AG09319 (cell line): ENCODE data around the gene SNORC.

Experiments used
- DNase-seq: peaks from one replicate; pipeline ENCODE4 v3.0.0-alpha.2; 2010; ENCODE audit warnings: low read depth; ENCODE audit errors: extremely low read depth
- TF ChIP-seq, protein P1 (sequence below): IDR thresholded peaks from 2 replicates; pipeline ENCODE4 v1.5.1; 2011; ENCODE audit warnings: low read depth, mild to moderate bottlenecking, inconsistent platforms, low read length, moderate library complexity

The SNORC gene

DNA sequence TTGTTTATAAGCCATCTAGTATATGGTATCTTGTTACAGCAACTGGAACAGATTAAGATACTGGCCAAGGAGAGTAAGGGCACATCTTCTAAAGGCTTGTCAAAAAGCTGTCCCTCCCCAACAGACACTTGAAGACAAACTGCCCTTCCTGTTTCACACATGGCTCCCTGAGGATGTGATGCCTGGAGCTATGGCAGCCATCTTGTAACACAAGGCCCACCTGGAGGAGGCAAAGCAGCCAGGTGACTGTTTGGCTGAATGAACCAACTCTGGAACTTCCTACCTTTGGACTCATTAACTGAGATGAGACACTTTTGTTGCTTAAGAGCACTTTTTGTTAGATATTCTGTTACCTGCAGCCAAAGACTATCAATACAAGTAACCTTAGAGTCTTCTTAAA lies 54.4 kb downstream of the SNORC start:
- TF ChIP-seq, protein P1, sequence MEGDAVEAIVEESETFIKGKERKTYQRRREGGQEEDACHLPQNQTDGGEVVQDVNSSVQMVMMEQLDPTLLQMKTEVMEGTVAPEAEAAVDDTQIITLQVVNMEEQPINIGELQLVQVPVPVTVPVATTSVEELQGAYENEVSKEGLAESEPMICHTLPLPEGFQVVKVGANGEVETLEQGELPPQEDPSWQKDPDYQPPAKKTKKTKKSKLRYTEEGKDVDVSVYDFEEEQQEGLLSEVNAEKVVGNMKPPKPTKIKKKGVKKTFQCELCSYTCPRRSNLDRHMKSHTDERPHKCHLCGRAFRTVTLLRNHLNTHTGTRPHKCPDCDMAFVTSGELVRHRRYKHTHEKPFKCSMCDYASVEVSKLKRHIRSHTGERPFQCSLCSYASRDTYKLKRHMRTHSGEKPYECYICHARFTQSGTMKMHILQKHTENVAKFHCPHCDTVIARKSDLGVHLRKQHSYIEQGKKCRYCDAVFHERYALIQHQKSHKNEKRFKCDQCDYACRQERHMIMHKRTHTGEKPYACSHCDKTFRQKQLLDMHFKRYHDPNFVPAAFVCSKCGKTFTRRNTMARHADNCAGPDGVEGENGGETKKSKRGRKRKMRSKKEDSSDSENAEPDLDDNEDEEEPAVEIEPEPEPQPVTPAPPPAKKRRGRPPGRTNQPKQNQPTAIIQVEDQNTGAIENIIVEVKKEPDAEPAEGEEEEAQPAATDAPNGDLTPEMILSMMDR = no peak
- no peak for DNase-seq

DNA sequence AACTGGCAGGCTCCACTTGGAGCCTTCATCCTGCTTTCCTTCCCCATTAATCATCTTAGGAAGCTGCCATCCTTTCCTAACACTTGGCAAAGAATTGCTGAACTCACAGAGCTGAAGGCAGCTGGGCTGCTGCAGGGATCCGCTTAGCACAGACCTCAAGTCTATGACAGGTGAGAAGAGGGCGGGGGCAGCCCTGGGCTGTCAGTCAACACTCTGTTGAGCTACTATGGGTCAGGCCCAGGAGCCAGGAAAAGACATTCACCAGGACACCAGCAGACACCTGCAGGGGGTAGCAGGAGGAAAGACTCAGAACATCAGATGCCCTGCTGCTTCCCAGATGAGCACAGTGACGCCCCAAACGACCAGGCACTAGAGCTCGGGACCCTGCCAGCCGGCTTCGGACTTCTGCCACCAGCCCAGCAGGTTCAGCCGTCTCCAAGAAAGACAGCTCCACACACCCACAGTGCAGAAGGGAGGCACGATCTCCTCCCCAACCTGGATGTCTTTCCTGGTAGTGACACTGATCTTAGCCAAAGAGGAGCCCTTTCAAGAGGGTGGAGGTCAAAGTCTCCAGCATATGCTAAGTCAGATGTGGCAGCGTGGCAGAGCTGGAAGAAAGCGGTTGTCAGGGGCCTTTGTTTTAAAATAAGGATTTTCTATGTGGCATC lies 55.2 kb downstream of the SNORC start:
- no peak for DNase-seq

DNA sequence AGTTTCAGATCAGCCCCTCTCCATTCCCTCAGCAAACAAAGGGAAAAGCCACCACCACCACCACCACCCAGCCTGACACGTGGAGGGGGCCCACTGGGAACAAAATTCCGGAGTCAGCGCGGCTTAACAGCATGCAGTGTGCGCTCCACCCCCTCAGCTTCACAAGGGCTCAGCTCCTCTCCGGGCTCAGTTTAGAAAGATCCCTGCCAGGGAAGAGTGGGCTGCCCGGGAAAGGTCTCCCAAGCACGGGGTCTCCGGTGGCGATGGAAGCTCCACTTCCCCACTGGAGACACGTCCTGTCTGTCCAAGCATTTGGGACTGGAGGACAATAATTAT lies 55.7 kb downstream of the SNORC start:
- TF ChIP-seq, protein P1 = no peak
- no peak for DNase-seq

More for the DNA sequence above, 55.2 kb downstream of the SNORC start:
- TF ChIP-seq, protein P1 = no peak

DNA sequence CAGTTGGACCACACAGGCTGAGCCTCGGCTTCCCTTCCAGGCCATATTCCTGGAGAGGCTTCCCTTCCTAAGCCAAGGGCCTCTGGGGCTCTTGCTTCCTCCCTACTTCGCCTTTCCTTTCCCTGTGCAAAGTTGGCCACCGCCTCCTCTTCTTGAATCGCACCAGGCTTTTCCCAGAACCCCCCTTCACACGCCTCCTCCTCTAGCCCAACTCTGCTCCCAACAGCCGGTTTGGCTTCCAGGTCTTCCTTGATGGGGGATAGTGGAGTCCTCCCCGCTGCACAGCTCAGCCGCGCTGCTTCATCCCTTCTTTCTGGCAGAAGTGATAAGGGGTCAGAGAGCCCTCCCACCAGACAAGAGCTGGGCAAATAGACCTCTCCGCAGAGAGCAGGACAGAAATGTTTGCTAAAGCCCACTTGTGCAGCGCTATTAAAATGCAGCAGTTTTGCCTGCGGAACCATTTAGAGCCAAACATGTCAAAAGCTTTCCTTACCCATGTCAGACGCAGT lies 56.4 kb downstream of the SNORC start:
- TF ChIP-seq, protein P1 = no peak
- no peak for DNase-seq

DNA sequence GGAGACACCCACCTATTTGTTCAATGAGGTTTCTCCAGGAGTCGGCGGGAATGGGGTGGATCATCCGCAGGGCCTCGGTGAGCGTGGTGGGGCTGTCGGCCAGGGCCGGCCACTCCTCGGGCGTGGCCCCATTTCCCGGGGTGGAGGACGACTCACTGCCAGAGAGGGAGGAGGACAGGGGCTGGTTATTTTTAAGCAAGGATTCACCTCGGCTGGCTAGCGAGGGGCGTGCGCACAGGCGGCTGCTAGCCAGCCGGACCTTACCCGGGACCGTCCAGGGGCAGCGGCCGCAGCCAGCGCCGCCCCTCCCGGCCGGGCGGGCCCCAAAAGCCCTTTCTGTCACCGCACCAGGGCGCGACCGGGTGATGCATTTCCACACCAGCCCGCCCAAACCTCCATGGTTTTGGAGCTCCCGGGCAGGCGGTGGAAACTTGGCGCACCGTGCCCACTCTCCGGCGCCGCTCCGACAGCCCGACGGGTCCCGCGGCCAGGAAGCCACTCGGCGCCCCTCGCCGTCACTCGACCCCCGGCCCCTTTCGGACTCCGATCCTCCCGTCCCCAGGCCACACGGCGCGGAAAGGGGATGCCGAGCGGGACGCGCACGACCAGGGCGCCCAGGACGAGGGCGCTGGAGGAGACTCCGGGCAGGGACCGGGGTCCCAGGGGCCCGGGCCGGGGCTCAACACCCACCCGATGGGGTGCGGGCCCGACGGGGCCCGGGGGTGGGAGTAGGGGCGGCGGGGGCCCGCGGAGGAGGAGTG lies 57.1 kb downstream of the SNORC start:
- DNase-seq = no peak
- TF ChIP-seq, protein P1 = no peak

DNA sequence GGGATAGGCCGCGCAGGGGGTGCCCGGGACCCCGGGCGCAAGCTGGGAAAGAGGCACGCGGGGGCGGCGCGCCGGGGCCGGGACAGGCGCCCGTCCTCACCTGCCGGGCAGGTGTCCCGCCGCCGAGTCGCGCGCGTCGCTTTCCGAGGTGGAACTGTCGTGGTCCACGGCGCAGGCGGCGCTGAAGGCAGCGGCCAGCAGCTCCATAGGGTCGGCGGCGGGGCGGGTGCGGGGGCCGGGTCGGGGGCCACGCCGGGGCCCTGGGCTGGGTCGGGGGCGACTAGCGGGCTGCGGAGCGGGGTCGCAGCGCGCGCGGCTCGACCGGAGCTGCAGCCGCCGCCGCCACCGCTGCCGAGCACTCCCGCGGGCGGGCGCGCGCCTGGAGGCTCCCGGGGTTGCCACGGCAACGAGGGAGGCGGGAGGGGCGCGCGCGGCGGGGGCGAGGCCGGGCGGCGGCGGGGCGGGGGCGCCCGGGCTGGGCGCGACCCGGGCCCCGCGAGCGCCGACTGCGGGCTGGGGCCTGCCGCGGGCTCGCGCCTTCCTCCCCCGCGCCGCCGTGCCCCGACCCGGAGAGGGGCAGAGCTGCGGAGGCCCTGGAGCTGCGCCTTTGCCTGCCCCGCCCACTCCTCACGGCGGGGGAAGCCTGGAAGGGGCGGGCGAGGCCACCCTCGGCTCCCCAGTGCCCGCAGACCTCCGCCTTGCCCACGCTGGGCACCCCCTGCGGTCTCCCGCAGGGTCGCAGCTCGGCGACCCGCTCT lies 57.9 kb downstream of the SNORC start:
- DNase-seq = no peak
- TF ChIP-seq, protein P1 = no peak
